Small intestine (tissue), 7 donors: Measurements from ENCODE around the gene FMN2. TPM values are rescaled to one million over a fixed set of nuclear protein-coding genes. Genes with fewer than 3 reads are reported as not detected.

Source experiments
- DNase-seq, 2 donors: peaks; one replicate each; pipeline versions ENCODE4 v3.0.0 to v3.0.0-alpha.2; 2013
- FAIRE-seq: peaks from 2 replicates; lab custom pipeline; 2012; peaks lifted over from hg19 to GRCh38; lab: Jason Lieb, UNC
- H3K27ac ChIP-seq, 3 donors: one replicate each; pipeline ENCODE4 v1.5.1; 2013; ENCODE audit warnings: low read length in 2 of 3, mild to moderate bottlenecking in 2 of 3, control low read depth in 1 of 3, inconsistent platforms in 1 of 3, low read depth in 1 of 3, moderate library complexity in 1 of 3
- H3K27me3 ChIP-seq, 3 donors: one replicate each; pipeline ENCODE4 v1.6.1; 2013; ENCODE audit warnings: low read length in 3 of 3, inconsistent platforms in 1 of 3; ENCODE audit not compliant: control insufficient read depth in 3 of 3, insufficient read depth in 3 of 3
- H3K36me3 ChIP-seq, 3 donors: one replicate each; pipeline ENCODE4 v1.6.1; 2013; ENCODE audit warnings: low read length in 3 of 3, inconsistent platforms in 1 of 3, low read depth in 1 of 3, mild to moderate bottlenecking in 1 of 3, moderate library complexity in 1 of 3; ENCODE audit not compliant: control insufficient read depth in 3 of 3, insufficient read depth in 2 of 3
- H3K4me1 ChIP-seq, 3 donors: one replicate each; pipeline ENCODE4 v1.6.1; 2013; ENCODE audit warnings: low read length in 2 of 3, inconsistent platforms in 1 of 3, low read depth in 1 of 3, mild to moderate bottlenecking in 1 of 3, moderate library complexity in 1 of 3; ENCODE audit not compliant: control insufficient read depth in 3 of 3, insufficient read depth in 2 of 3
- H3K4me3 ChIP-seq, 3 donors: one replicate each; pipeline ENCODE4 v1.5.1; 2013; ENCODE audit warnings: low read length in 3 of 3, control low read depth in 1 of 3, inconsistent platforms in 1 of 3, low read depth in 1 of 3, mild to moderate bottlenecking in 1 of 3, moderate library complexity in 1 of 3
- H3K9me3 ChIP-seq, 2 donors: one replicate each; pipeline ENCODE4 v1.6.1; 2013; ENCODE audit warnings: low read depth in 1 of 2, low read length in 1 of 2; ENCODE audit not compliant: control insufficient read depth in 2 of 2, insufficient read depth in 1 of 2
- WGBS, 3 donors: extraction: QIAGEN DNeasy Blood & Tissue Kit; methylation state at CpG; one replicate each; pipeline ENCODE4 v1.1.7; 2013; 5-methylcytosine and 5-hydroxymethylcytosine counted together
- polyA plus RNA-seq, 4 donors: library from polyadenylated mRNA; stranded (reverse) in 3 of 4; unstranded in 1 of 4; fragments of 200-250 nt in 3 of 4; fragments of 120-200 nt in 1 of 4; gene quantifications; one replicate each; pipeline versions ENCODE4 v1.2.1 to v1.2.3, GENCODE V29; 2013
- donor health status: healthy with polysubstance abuse.
- donor health status: control.
- donor health status: control.
- donor health status: Bipolar disorder and iron deficiency.
- donor health status: healthy.

FMN2 gene
- polyA plus RNA-seq, 4 donors, result 0.59 to 0.70 TPM; not detected in 2

GRCh38 chr1:240285540-240285939 lies 193.9 kb downstream of the FMN2 start:
- H3K9me3 ChIP-seq, result no peaks in the 10 kb centered on the region
- WGBS, 3 donors, result 78 to 85% (median 82%) methylated on average over 4 of the region's 4 CpGs
- peak in 1 of 2 donors; percentile 24 for DNase-seq
- no peak overlapping the region for H3K4me3 ChIP-seq
- no peak for FAIRE-seq
- H3K27me3 ChIP-seq, result no peaks in the 10 kb centered on the region
- no peaks in the 10 kb centered on the region for H3K36me3 ChIP-seq
- no peak overlapping the region for H3K27ac ChIP-seq
- peaks cover 0 to 4% (median 0%) of the 10 kb centered on the region in 3 donors for H3K4me1 ChIP-seq

DNA sequence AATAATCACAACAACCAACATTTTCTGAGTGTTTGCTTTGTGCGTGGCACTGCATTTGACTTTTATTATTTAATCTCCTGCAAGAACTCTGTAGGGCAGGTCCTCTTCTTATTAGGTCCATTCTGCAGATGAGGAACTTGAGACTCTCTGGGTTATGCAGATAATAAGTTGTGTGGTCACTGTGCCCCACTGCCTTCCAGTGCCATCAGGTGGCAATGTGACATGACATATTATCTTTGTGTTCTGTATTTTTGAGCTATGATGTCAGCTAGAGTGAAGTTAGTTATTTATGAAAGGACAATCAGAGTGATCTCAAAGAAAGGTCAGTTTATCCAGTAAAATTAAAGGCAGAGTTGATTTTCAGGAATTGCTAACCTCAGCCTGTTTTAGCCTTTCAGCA lies 196.0 kb downstream of the FMN2 start:
- DNase-seq (no peak), FAIRE-seq (no peak)
- Histone ChIP-seq H3K4me3 (no peak overlapping the region), H3K4me1 (no peaks in the 10 kb centered on the region), H3K9me3 (no peaks in the 10 kb centered on the region), H3K27me3 (no peaks in the 10 kb centered on the region), H3K27ac (no peak overlapping the region), H3K36me3 (no peaks in the 10 kb centered on the region)
- 89 to 96% (median 91%) methylated on average over 1 of the region's 1 CpG for WGBS, 3 donors

DNA sequence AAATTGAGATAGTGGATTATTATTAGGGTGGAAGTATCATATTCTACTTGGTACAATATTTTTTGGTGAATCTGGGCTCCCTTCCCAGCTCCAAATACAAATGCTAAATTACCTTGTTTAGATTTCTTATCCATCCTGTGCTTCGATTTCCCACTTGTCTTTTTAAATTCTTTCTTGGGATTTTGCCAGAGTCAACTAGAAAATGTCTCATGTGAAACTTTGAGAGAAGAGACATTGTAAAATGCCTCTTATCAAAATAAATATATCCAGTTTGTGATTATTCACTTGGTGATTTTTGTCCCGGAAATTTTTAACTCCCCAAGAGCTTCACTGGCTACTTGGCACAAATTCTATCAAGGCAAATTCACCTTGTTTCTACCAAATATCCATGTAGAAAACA lies 202.0 kb downstream of the FMN2 start:
- Histone ChIP-seq H3K4me3 (no peak overlapping the region), H3K27ac (no peak overlapping the region), H3K4me1 (no peaks in the 10 kb centered on the region), H3K9me3 (no peaks in the 10 kb centered on the region), H3K36me3 (no peaks in the 10 kb centered on the region), H3K27me3 (no peaks in the 10 kb centered on the region)
- DNase-seq, result no peak
- no peak for FAIRE-seq
- 16 to 39% (median 24%) methylated on average over 2 of the region's 2 CpGs for WGBS, 3 donors

GRCh38 chr1:240294566-240294965 lies 202.9 kb downstream of the FMN2 start:
- no peaks in the 10 kb centered on the region for H3K27me3 ChIP-seq
- no peak for DNase-seq
- no peaks in the 10 kb centered on the region for H3K4me1 ChIP-seq
- H3K27ac ChIP-seq, result no peak overlapping the region
- no peaks in the 10 kb centered on the region for H3K9me3 ChIP-seq
- WGBS, 3 donors, result 31 to 48% (median 40%) methylated on average over 3 of the region's 3 CpGs
- no peak for FAIRE-seq
- H3K36me3 ChIP-seq, result no peaks in the 10 kb centered on the region
- H3K4me3 ChIP-seq, result no peak overlapping the region

GRCh38 chr1:240295811-240296210 lies 204.1 kb downstream of the FMN2 start:
- 78 to 92% (median 90%) methylated on average over 2 of the region's 2 CpGs for WGBS, 3 donors
- no peak for FAIRE-seq
- no peaks in the 10 kb centered on the region for H3K4me1 ChIP-seq

DNA sequence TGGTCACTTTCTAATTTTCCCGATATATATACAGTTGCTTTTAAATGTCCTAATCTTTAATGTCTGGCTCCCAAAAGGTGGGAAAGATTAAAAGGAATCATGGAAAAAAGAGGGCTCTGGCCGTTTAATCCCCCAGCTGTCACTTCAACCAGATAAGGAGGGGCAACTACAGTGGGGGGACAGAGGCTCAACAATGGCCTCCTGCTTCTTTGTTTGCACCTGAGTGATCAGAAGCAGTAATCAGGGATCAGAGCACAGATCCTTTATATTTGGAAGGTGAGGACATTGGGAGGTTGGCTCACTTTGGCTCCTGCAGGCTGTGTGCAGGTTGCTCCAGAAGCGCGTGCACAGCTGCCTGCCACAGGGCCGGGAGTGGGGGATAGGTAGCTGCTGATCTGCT lies 212.8 kb downstream of the FMN2 start:
- FAIRE-seq (no peak), DNase-seq (no peak)
- H3K27ac ChIP-seq, result no peak overlapping the region
- no peaks in the 10 kb centered on the region for H3K9me3 ChIP-seq
- H3K27me3 ChIP-seq, result no peaks in the 10 kb centered on the region
- 60 to 80% (median 65%) methylated on average over 5 of the region's 5 CpGs for WGBS, 3 donors
- no peaks in the 10 kb centered on the region for H3K36me3 ChIP-seq
- H3K4me3 ChIP-seq, result no peak overlapping the region
- H3K4me1 ChIP-seq, result no peaks in the 10 kb centered on the region

More at GRCh38 chr1:240295811-240296210, 204.1 kb downstream of the FMN2 start:
- Histone ChIP-seq H3K27ac (no peak overlapping the region), H3K27me3 (no peaks in the 10 kb centered on the region), H3K9me3 (no peaks in the 10 kb centered on the region), H3K4me3 (no peak overlapping the region), H3K36me3 (no peaks in the 10 kb centered on the region)
- DNase-seq, result no peak

DNA sequence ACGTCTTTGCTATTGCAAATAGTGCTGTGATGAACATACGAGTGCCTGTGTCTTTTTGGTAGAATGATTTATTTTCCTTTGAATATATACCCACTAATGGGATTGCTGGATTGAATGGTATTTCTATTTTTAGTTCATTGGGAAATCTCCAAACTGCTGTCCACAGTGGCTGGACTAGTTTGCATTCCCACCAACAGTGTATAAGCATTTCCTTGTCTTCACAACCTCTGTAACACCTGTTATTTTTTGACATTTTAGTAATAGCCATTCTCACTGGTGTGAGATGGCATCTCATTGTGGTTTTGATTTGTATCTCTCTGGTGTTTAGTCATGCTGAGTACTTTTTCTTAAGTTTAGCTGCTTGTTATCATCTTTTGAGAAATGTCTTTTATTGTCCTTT lies 215.0 kb downstream of the FMN2 start:
- FAIRE-seq, result no peak
- no peak for DNase-seq
- H3K27me3 ChIP-seq, result no peaks in the 10 kb centered on the region

GRCh38 chr1:240308096-240308495 lies 216.4 kb downstream of the FMN2 start:
- no peaks in the 10 kb centered on the region for H3K9me3 ChIP-seq
- no peak overlapping the region for H3K4me3 ChIP-seq
- H3K4me1 ChIP-seq, result no peaks in the 10 kb centered on the region
- no peaks in the 10 kb centered on the region for H3K36me3 ChIP-seq
- H3K27ac ChIP-seq, result no peak overlapping the region
- no peaks in the 10 kb centered on the region for H3K27me3 ChIP-seq
- no peak for DNase-seq
- FAIRE-seq, result no peak
- WGBS, 3 donors, result 62 to 67% (median 63%) methylated on average over 3 of the region's 3 CpGs

More for the DNA sequence above, 215.0 kb downstream of the FMN2 start:
- H3K4me1 ChIP-seq, result no peaks in the 10 kb centered on the region
- no peaks in the 10 kb centered on the region for H3K36me3 ChIP-seq
- no peaks in the 10 kb centered on the region for H3K9me3 ChIP-seq
- WGBS, 3 donors, result 47 to 74% (median 70%) methylated on average over 2 of the region's 2 CpGs
- no peak overlapping the region for H3K4me3 ChIP-seq
- H3K27ac ChIP-seq, result no peak overlapping the region

DNA sequence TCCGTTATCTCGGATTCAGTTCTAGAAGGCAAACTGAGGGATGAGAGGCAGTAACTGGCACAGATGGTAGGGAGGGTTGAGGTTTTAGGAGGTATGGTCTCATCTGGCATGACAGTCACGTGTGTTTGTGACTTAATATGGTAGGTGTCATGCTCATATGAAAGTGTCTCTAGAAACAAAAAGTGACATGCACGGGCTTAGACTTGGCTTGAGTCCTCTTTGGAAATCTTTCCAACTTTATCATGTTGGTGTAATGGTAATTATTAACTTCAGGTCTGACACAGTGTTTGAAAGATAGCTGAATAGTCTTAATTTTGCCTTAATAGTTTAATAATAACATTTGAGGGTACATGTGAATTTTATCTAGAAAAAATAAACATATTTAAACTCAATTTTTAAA lies 218.1 kb downstream of the FMN2 start:
- 19 to 55% (median 33%) methylated on average over 4 of the region's 4 CpGs for WGBS, 3 donors
- DNase-seq (no peak), FAIRE-seq (no peak)
- Histone ChIP-seq H3K4me1 (no peaks in the 10 kb centered on the region), H3K27me3 (no peaks in the 10 kb centered on the region), H3K36me3 (no peaks in the 10 kb centered on the region), H3K27ac (no peak overlapping the region), H3K9me3 (no peaks in the 10 kb centered on the region), H3K4me3 (no peak overlapping the region)
